ENCODE results near the gene SLC35F6. TPM values are rescaled to one million over a fixed set of nuclear protein-coding genes. Genes with fewer than 3 reads are reported as not detected.

The SLC35F6 gene
- total and polyA plus RNA-seq, 4 donors = 11.4 to 30.7 (median 19.0) TPM

DNA sequence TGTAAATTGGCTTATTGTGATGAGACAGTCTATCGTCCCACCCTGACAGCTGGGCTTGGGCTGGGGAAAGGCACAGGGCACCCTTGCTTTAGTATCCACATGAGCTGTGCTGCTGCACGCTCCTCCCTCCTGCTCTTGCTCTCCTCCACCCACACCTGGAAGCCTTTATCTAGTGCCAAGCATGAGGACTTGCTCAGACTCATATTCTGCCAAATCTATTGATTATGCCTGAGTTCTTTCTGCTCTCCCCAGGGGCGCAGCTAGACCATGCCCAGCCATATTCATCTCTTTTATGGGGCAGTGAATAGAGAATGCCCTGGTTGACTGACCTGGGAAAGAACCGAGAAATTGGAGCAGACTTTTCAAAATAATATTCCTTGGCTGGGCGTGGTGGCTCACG is 54.9 kb downstream of the SLC35F6 start:
- 68% methylated on average over 6 of the region's 6 CpGs for WGBS
- no peaks in the 10 kb centered on the region for H3K36me3 ChIP-seq (ENCODE audit: control insufficient read depth in 4 of 4, insufficient read depth in 3 of 4, low read depth in 1 of 4, low read length in 3 of 4)
- no peaks in the 10 kb centered on the region for H3K4me1 ChIP-seq (ENCODE audit: control insufficient read depth in 4 of 4, insufficient read depth in 4 of 4, low read length in 3 of 4)
- H3K9me3 ChIP-seq (ENCODE audit: control insufficient read depth in 4 of 4, low read length in 3 of 4) = no peaks in the 10 kb centered on the region
- TF ChIP-seq, protein P1, sequence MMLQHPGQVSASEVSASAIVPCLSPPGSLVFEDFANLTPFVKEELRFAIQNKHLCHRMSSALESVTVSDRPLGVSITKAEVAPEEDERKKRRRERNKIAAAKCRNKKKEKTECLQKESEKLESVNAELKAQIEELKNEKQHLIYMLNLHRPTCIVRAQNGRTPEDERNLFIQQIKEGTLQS (IDR thresholded peaks at IDR 0.05) = no peak
- TF ChIP-seq NR2F2 (IDR thresholded peaks at IDR 0.05) = no peak
- TF ChIP-seq FOXA2 (IDR thresholded peaks at IDR 0.05) = no peak
- TF ChIP-seq EGR1 (IDR thresholded peaks at IDR 0.05; ENCODE audit: low read depth in 2 of 2) = no peak
- TF ChIP-seq YY1 (IDR thresholded peaks at IDR 0.05) = no peak
- TF ChIP-seq GABPA (IDR thresholded peaks at IDR 0.05 in 1 of 2, conservative IDR thresholded peaks at IDR 0.05 in 1 of 2) = no peak
- no peak for TF ChIP-seq JUND (IDR thresholded peaks at IDR 0.05)
- no peak for TF ChIP-seq HNF4G (IDR thresholded peaks at IDR 0.05)
- no peak for TF ChIP-seq RXRA (IDR thresholded peaks at IDR 0.05)
- no peak for TF ChIP-seq FOXA1 (IDR thresholded peaks at IDR 0.05)
- no peak for TF ChIP-seq TAF1 (conservative IDR thresholded peaks at IDR 0.05)
- no peak for DNase-seq (ENCODE audit: low spot score)
- H3K27me3 ChIP-seq (ENCODE audit: control insufficient read depth in 4 of 4, insufficient read depth in 4 of 4, low read length in 3 of 4) = peaks cover 0 to 4% (median 0%) of the 10 kb centered on the region in 4 donors
- no peak overlapping the region for H3K27ac ChIP-seq (ENCODE audit: low read depth in 1 of 2, low read length in 2 of 2)
- H3K4me3 ChIP-seq (ENCODE audit: low read depth in 1 of 3, low read length in 3 of 3) = no peak overlapping the region
- no peak overlapping the region for H3K9ac ChIP-seq (ENCODE audit: low read depth in 1 of 2, low read length in 2 of 2)

DNA sequence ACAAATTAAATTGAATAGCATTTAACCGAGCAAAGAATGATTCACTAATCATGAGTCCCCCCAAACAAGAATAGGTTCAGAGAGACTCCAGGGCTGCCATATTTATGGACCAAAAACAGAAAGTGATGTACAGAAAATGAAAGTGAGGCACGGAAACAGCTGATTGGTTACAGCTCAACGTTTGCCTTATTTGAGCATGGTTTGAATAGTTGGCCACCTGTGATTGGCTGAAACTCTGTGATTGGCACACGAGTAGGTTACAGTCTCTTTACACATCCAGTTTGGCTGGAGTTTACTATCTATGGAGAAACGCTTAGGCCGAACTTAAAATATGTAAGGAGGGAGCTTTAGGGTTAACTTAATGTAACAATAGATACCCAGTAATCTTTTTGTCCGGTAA is 56.8 kb downstream of the SLC35F6 start:
- H3K36me3 ChIP-seq (ENCODE audit: control insufficient read depth in 4 of 4, insufficient read depth in 3 of 4, low read depth in 1 of 4, low read length in 3 of 4) = no peaks in the 10 kb centered on the region
- no peak overlapping the region for H3K9ac ChIP-seq (ENCODE audit: low read depth in 1 of 2, low read length in 2 of 2)
- WGBS = 81% methylated on average over 7 of the region's 7 CpGs
- peaks cover 0 to 4% (median 0%) of the 10 kb centered on the region in 4 donors for H3K27me3 ChIP-seq (ENCODE audit: control insufficient read depth in 4 of 4, insufficient read depth in 4 of 4, low read length in 3 of 4)
- H3K4me3 ChIP-seq (ENCODE audit: low read depth in 1 of 3, low read length in 3 of 3) = no peak overlapping the region
- TF ChIP-seq SP1 (IDR thresholded peaks at IDR 0.05) (no peak), RAD21 (IDR thresholded peaks at IDR 0.05) (no peak)
- H3K4me1 ChIP-seq (ENCODE audit: control insufficient read depth in 4 of 4, insufficient read depth in 4 of 4, low read length in 3 of 4) = no peaks in the 10 kb centered on the region
- H3K27ac ChIP-seq (ENCODE audit: low read depth in 1 of 2, low read length in 2 of 2) = no peak overlapping the region
- no peak for DNase-seq (ENCODE audit: low spot score)
- H3K9me3 ChIP-seq (ENCODE audit: control insufficient read depth in 4 of 4, low read length in 3 of 4) = no peaks in the 10 kb centered on the region

DNA sequence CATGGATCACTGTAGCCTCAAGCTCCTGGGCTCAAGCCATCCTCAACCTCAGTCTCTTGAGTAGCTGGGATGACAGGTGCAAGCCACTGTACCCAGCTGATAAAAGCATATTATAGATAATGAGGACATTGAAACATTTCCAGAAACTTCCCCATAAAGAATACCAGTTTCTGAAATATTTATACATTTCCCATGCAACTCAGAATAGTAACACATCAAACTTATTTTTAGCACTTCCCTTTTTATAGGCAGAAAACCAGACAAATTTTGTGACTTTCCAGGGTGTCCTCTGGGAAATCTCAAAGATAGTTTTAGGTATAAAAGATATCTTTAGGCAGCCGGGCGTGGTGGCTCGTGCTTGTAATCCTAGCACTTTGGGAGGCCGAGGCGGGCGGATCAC is 58.8 kb downstream of the SLC35F6 start:
- no peak overlapping the region for H3K27ac ChIP-seq (ENCODE audit: low read depth in 1 of 2, low read length in 2 of 2)
- WGBS = 89% methylated on average over 6 of the region's 6 CpGs
- no peak overlapping the region for H3K9ac ChIP-seq (ENCODE audit: low read depth in 1 of 2, low read length in 2 of 2)
- no peaks in the 10 kb centered on the region for H3K4me1 ChIP-seq (ENCODE audit: control insufficient read depth in 4 of 4, insufficient read depth in 4 of 4, low read length in 3 of 4)
- no peak overlapping the region for H3K4me3 ChIP-seq (ENCODE audit: low read depth in 1 of 3, low read length in 3 of 3)
- DNase-seq (ENCODE audit: low spot score) = no peak
- H3K36me3 ChIP-seq (ENCODE audit: control insufficient read depth in 4 of 4, insufficient read depth in 3 of 4, low read depth in 1 of 4, low read length in 3 of 4) = no peaks in the 10 kb centered on the region
- no peaks in the 10 kb centered on the region for H3K9me3 ChIP-seq (ENCODE audit: control insufficient read depth in 4 of 4, low read length in 3 of 4)
- no peaks in the 10 kb centered on the region for H3K27me3 ChIP-seq (ENCODE audit: control insufficient read depth in 4 of 4, insufficient read depth in 4 of 4, low read length in 3 of 4)
- TF ChIP-seq HNF4G (IDR thresholded peaks at IDR 0.05) (no peak), GABPA (IDR thresholded peaks at IDR 0.05 in 1 of 2, conservative IDR thresholded peaks at IDR 0.05 in 1 of 2) (no peak), TAF1 (conservative IDR thresholded peaks at IDR 0.05) (no peak), HNF4A (conservative IDR thresholded peaks at IDR 0.05) (no peak)
- TF ChIP-seq, protein P2, sequence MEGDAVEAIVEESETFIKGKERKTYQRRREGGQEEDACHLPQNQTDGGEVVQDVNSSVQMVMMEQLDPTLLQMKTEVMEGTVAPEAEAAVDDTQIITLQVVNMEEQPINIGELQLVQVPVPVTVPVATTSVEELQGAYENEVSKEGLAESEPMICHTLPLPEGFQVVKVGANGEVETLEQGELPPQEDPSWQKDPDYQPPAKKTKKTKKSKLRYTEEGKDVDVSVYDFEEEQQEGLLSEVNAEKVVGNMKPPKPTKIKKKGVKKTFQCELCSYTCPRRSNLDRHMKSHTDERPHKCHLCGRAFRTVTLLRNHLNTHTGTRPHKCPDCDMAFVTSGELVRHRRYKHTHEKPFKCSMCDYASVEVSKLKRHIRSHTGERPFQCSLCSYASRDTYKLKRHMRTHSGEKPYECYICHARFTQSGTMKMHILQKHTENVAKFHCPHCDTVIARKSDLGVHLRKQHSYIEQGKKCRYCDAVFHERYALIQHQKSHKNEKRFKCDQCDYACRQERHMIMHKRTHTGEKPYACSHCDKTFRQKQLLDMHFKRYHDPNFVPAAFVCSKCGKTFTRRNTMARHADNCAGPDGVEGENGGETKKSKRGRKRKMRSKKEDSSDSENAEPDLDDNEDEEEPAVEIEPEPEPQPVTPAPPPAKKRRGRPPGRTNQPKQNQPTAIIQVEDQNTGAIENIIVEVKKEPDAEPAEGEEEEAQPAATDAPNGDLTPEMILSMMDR (IDR thresholded peaks at IDR 0.05; ENCODE audit: low read depth, low read length, missing input control) = no peak

Other genes with a start within 250 kb of the SLC35F6 start
- not detected for gene CIB4, start 122.9 kb upstream of the SLC35F6 start, total RNA-seq
- not detected for gene CIB4, start 122.9 kb upstream of the SLC35F6 start, polyA plus RNA-seq
- 1 to 10 TPM in 1 of 2 donors, not detected in 1; 6.6 TPM for gene KCNK3, start 71.6 kb upstream of the SLC35F6 start, total RNA-seq
- gene KCNK3, start 71.6 kb upstream of the SLC35F6 start, polyA plus RNA-seq = 1 to 10 TPM in 1 of 2 donors, under 1 TPM in 1; 0.78 to 2.6 TPM
- 10 to 100 TPM in 1 of 2 donors, not detected in 1; 14.4 TPM for gene CENPA, start 21.8 kb downstream of the SLC35F6 start, total RNA-seq
- gene CENPA, start 21.8 kb downstream of the SLC35F6 start, polyA plus RNA-seq = 1 to 10 TPM in 1 of 2 donors, under 1 TPM in 1; 0.17 to 1.2 TPM
- not detected for gene DPYSL5, start 83.8 kb downstream of the SLC35F6 start, total RNA-seq
- not detected for gene DPYSL5, start 83.8 kb downstream of the SLC35F6 start, polyA plus RNA-seq
- 1 to 10 TPM; 1.0 to 8.1 TPM for gene MAPRE3, start 206.4 kb downstream of the SLC35F6 start, total RNA-seq
- gene MAPRE3, start 206.4 kb downstream of the SLC35F6 start, polyA plus RNA-seq = 10 to 100 TPM; 11.5 to 15.8 TPM